HG02798 (cell line): ENCODE data around the gene LRBA.
"Not testable (repeated sequence)": the region's sequence is repeated elsewhere in the genome, so short reads cannot be mapped to it uniquely, and the experiment has no call there.

Experiments used
- ATAC-seq: cut with Tn5 transposase; IDR thresholded peaks from one replicate; pipeline ENCODE4 v1.9.1; 2021; ENCODE audit warnings: mild to moderate bottlenecking; ENCODE audit not compliant: unreplicated experiment, poor library complexity

The LRBA gene

GRCh38 chr4:150582146-150582872 is 432.8 kb downstream of the LRBA start, which contains the start of gene MAB21L2:
TSS of gene MAB21L2 (plus strand) at chr4:150582151. CDS start at chr4:150583030, 879 bp downstream.
- no peak for ATAC-seq

GRCh38 chr4:150581641-150582051 is 433.4 kb downstream of the LRBA start:
- ATAC-seq: no peak

DNA sequence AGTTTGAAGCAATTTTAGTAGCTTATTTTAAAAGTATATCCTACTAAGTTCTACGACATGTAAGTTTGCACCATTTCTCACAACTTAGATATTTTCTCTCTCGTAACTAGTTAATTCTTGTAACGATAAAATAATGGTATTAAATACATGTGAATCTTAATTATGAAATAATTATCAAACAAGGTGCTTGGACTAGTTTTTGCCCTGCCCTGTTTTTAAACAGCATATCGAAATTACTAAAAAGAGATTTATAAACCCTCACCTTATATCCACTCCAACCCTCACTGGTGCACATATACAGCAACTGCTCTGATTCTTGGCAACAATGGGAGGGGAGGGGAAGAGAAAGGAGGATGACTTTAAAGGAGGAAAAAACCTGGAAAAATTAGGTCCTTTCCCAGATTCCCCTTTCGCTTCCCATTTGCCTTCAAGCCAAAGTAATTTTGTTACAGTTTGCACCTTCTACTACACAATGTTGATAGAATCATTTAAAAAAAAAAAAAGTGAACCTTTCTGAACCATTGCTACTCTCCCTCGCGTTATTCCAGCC is 434.0 kb downstream of the LRBA start:
- ATAC-seq: no peak

- no peak for ATAC-seq
These were observed 434.8 kb downstream of the LRBA start for GRCh38 chr4:150580306-150580705.

GRCh38 chr4:150579551-150580234 is 435.4 kb downstream of the LRBA start:
- no peak for ATAC-seq

- no peak for ATAC-seq
These were observed 436.2 kb downstream of the LRBA start for GRCh38 chr4:150578745-150579501.

DNA sequence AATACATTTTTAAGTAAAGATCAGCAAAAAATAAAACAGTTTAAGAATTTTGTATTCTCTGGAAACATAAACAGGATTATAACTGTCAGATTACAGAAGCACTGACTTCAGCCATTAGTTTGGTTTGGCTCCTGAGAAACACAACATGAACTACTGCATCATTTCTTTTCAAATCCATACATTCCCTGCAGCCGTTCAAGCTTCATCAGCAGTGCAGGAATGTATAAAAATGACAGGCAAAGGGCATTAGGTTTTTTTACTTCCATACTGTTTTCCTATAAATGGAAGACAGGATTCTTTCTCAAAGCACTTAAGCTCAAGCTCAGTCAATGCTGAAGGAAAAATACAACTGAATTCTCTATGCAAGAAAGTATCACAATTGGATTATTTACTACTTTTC is 437.3 kb downstream of the LRBA start:
- no peak for ATAC-seq

- no peak for ATAC-seq
These were observed 440.4 kb downstream of the LRBA start for GRCh38 chr4:150574678-150575077.

GRCh38 chr4:150573534-150573933 is 441.6 kb downstream of the LRBA start:
- no peak for ATAC-seq

DNA sequence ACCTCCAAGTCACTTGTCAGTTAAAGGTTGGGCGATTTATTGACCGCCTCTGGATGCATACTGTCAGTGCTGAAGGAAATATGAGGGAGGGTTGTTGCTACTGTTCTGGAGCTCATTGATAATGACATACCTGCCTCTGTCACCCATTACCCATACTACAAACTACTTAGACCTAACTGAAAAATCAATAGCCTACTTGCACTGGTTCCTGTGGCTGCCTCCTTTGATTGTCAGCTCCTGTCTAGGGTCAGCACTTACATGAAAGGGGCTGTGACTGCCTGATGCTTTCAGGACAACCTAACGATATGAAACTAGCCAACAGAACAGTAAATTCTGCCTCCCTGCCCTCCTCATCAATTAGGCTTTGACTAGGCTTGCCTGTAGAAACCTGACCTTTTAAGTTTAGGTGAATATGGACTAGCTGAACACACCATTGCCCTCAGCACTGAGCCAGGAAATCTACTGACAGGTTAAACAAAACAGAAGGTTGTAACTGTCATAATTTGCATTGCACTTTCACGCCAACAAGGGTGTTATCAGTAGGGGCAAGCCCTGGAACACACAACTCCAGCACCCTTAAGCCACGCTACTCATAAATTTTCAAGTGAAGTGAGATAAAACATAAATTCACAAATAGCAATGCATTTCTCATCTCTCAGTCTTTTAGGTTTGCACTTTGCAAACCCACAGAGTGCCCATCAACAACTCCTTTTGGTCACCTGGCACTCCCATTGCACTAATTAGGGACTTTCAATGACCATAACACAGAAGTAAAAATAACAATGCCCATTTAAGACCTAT is 442.2 kb downstream of the LRBA start:
- peak; percentile 54 for ATAC-seq

GRCh38 chr4:150570862-150571261 is 444.2 kb downstream of the LRBA start:
- ATAC-seq: no peak

DNA sequence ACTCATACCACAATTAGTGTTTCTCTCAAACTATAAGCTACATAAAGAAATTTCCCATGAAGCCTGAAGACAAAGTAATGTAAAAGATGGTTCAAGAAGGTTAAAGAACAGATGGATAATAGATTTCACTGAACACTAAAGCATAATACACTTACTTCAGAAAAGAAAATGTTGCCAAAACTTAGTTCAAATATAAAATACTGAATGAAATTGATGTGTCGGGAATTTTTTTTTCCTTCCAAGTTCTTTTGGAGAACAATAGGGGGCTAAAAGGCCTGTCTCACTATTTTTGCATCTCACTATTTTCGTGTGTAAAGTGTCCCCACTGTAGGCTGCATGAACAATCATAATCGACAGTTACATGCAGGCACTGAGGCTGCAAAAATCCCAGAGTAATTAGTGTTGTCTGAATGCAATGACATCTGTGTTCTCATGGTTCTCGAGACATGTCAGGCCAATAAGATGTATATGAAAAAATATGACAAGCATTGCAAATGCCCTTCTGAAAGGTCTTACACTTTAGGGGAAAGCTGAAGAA is 445.0 kb downstream of the LRBA start:
- no peak for ATAC-seq

- no peak for ATAC-seq
These were observed 445.6 kb downstream of the LRBA start for GRCh38 chr4:150569384-150569987.

DNA sequence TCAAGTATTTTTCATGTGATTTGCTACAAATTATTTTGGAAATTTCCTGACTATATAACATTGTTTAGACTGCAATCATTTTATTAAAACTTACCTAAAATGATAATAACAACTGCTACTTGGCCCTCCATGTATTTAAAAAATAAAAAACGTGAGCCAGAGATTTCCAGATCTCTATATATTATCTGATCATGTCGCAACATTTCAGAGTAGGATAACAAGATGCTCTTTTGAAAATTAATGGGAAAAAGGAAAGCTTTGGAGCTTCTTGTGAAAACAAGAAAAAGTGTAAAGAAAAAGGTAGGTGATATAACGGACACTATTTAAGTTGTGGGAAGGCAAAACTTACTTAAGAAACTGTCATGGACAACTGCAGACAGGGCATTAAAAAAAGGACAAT is 448.0 kb downstream of the LRBA start:
- ATAC-seq: no peak

GRCh38 chr4:150564967-150565366 is 450.1 kb downstream of the LRBA start:
- ATAC-seq: not testable (repeated sequence)

DNA sequence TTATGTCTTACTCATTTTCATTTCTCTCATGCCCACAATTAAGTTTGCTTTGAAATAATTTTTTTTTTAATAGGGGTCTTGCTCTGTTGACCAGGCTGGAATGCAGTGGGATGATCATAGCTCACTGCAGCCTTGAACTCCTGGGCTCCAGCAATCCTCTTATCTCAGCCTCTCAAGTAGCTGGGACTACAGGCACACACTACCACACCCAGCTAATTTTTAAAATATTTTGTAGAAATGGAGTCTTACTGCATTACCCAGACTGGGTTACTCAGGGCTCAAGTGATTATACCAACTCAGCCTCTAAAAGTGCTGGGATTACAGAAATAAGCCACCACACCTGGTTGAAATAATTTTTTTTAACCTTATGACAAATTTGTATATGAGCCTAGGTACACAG is 452.3 kb downstream of the LRBA start:
- ATAC-seq: no peak

- ATAC-seq: no peak
These were observed 452.8 kb downstream of the LRBA start for GRCh38 chr4:150562250-150562649.

- no peak for ATAC-seq
These were observed 453.8 kb downstream of the LRBA start for GRCh38 chr4:150561143-150561737.

- ATAC-seq: not testable (repeated sequence)
These were observed 457.3 kb downstream of the LRBA start for GRCh38 chr4:150557811-150558210.
